GM18870 (cell line): ENCODE data around the gene MBNL3.

Experiments used
- ATAC-seq: cut with Tn5 transposase; IDR thresholded peaks from one replicate; pipeline ENCODE4 v1.9.1; 2021; ENCODE audit warnings: moderate library complexity; ENCODE audit not compliant: unreplicated experiment

MBNL3 gene

GRCh38 chrX:132425744-132426318 lies 63.0 kb downstream of the MBNL3 start:
- ATAC-seq: no peak

GRCh38 chrX:132423323-132423722 lies 65.5 kb downstream of the MBNL3 start:
- ATAC-seq: no peak

- ATAC-seq: no peak
Measured at GRCh38 chrX:132415012-132415411, 73.8 kb downstream of the MBNL3 start.

- ATAC-seq: no peak
Measured at GRCh38 chrX:132414404-132414803, 74.4 kb downstream of the MBNL3 start.

- no peak for ATAC-seq
Measured at GRCh38 chrX:132413459-132413858, 75.4 kb downstream of the MBNL3 start.

GRCh38 chrX:132412208-132412607 lies 76.6 kb downstream of the MBNL3 start:
- ATAC-seq: no peak

- ATAC-seq: no peak
Measured at GRCh38 chrX:132411310-132411977, 77.4 kb downstream of the MBNL3 start.

- no peak for ATAC-seq
Measured at GRCh38 chrX:132409780-132410556, 78.9 kb downstream of the MBNL3 start.

GRCh38 chrX:132407691-132408090 lies 81.1 kb downstream of the MBNL3 start:
- no peak for ATAC-seq

- no peak for ATAC-seq
Measured at GRCh38 chrX:132406106-132406505, 82.7 kb downstream of the MBNL3 start.

GRCh38 chrX:132404266-132404665 lies 84.6 kb downstream of the MBNL3 start:
- ATAC-seq: no peak

- ATAC-seq: no peak
Measured at GRCh38 chrX:132401935-132402334, 86.9 kb downstream of the MBNL3 start.

- no peak for ATAC-seq
Measured at GRCh38 chrX:132400706-132401105, 88.1 kb downstream of the MBNL3 start.

GRCh38 chrX:132395645-132396044 lies 93.2 kb downstream of the MBNL3 start:
- no peak for ATAC-seq

- ATAC-seq: no peak
Measured at GRCh38 chrX:132395026-132395425, 93.8 kb downstream of the MBNL3 start.

- no peak for ATAC-seq
Measured at GRCh38 chrX:132394591-132394990, 94.2 kb downstream of the MBNL3 start.

- no peak for ATAC-seq
Measured at GRCh38 chrX:132393992-132394391, 94.8 kb downstream of the MBNL3 start.

GRCh38 chrX:132393485-132393884 lies 95.4 kb downstream of the MBNL3 start:
- no peak for ATAC-seq

GRCh38 chrX:132393085-132393484 lies 95.8 kb downstream of the MBNL3 start:
- no peak for ATAC-seq

- ATAC-seq: no peak
Measured at GRCh38 chrX:132390792-132391191, 98.0 kb downstream of the MBNL3 start.

- no peak for ATAC-seq
Measured at GRCh38 chrX:132389480-132389879, 99.4 kb downstream of the MBNL3 start.

GRCh38 chrX:132388371-132388770 lies 100.5 kb downstream of the MBNL3 start:
- no peak for ATAC-seq
